GM19023 (cell line): ENCODE data around the gene TNXB.
"Not testable (repeated sequence)": the region's sequence is repeated elsewhere in the genome, so short reads cannot be mapped to it uniquely, and the experiment has no call there.

Experiments used
- ATAC-seq: cut with Tn5 transposase; IDR thresholded peaks from one replicate; pipeline ENCODE4 v1.9.1; 2021; ENCODE audit warnings: mild to moderate bottlenecking, moderate library complexity; ENCODE audit not compliant: unreplicated experiment

TNXB gene

GRCh38 chr6:32005991-32006529, 103.1 kb downstream of the TNXB start:
- not testable (repeated sequence) for ATAC-seq

GRCh38 chr6:32005538-32005880, 103.6 kb downstream of the TNXB start:
- ATAC-seq = not testable (repeated sequence)

- ATAC-seq = not testable (repeated sequence)
Measured at GRCh38 chr6:32004864-32005537, 104.1 kb downstream of the TNXB start.

- ATAC-seq = not testable (repeated sequence)
Measured at GRCh38 chr6:32004393-32004792, 104.7 kb downstream of the TNXB start.

GRCh38 chr6:32003301-32003700, 105.8 kb downstream of the TNXB start:
- not testable (repeated sequence) for ATAC-seq

GRCh38 chr6:32002546-32003268, 106.4 kb downstream of the TNXB start:
- not testable (repeated sequence) for ATAC-seq

- not testable (repeated sequence) for ATAC-seq
Measured at GRCh38 chr6:31996385-31996784, 112.8 kb downstream of the TNXB start.

- not testable (repeated sequence) for ATAC-seq
Measured at GRCh38 chr6:31994421-31994820, 114.7 kb downstream of the TNXB start.
